GM21360 (cell line): ENCODE measurements around the gene RGS10.
A peak's percentile ranks its signal among the peaks of the same experiment; 100 is the strongest.
"Not testable (repeated sequence)": the region's sequence is repeated elsewhere in the genome, so short reads cannot be mapped to it uniquely, and the experiment has no call there.

ENCODE experiments used
- ATAC-seq: cut with Tn5 transposase; IDR thresholded peaks from one replicate; pipeline ENCODE4 v1.9.1; 2021; ENCODE audit warnings: mild to moderate bottlenecking, moderate library complexity; ENCODE audit not compliant: unreplicated experiment

Gene RGS10

GRCh38 chr10:119542357-119542987 lies at the start of gene RGS10:
Gene RGS10 (minus strand): TSS chr10:119542719. CDS start chr10:119542638, 81 bp downstream.
- ATAC-seq = peak; percentile 57

GRCh38 chr10:119588071-119588470 lies 45.6 kb upstream of the RGS10 start:
- no peak for ATAC-seq

- no peak for ATAC-seq
Measured at GRCh38 chr10:119578355-119578754, 35.8 kb upstream of the RGS10 start.

GRCh38 chr10:119575991-119576390 lies 33.5 kb upstream of the RGS10 start:
- no peak for ATAC-seq

- ATAC-seq = no peak
Measured at GRCh38 chr10:119575506-119575905, 33.0 kb upstream of the RGS10 start.

GRCh38 chr10:119567978-119568377 lies 25.5 kb upstream of the RGS10 start:
- no peak for ATAC-seq

GRCh38 chr10:119562097-119562496 lies 19.6 kb upstream of the RGS10 start:
- no peak for ATAC-seq

GRCh38 chr10:119559511-119559910 lies 17.0 kb upstream of the RGS10 start:
- not testable (repeated sequence) for ATAC-seq

- ATAC-seq = not testable (repeated sequence)
Measured at GRCh38 chr10:119556081-119556480, 13.6 kb upstream of the RGS10 start.

GRCh38 chr10:119555178-119555784 lies 12.8 kb upstream of the RGS10 start:
- ATAC-seq = no peak

- no peak for ATAC-seq
Measured at GRCh38 chr10:119550827-119551226, 8.3 kb upstream of the RGS10 start.

- ATAC-seq = no peak
Measured at GRCh38 chr10:119549247-119549999, 6.9 kb upstream of the RGS10 start.

- no peak for ATAC-seq
Measured at GRCh38 chr10:119546009-119546408, 3.5 kb upstream of the RGS10 start.

GRCh38 chr10:119545310-119545709 lies 2.8 kb upstream of the RGS10 start:
- ATAC-seq = no peak

- ATAC-seq = no peak
Measured at GRCh38 chr10:119543814-119544642, 1.5 kb upstream of the RGS10 start.

- ATAC-seq = peak; percentile 33
Measured at GRCh38 chr10:119542988-119543813, 682 bp upstream of the RGS10 start.

- ATAC-seq = no peak
Measured at GRCh38 chr10:119541459-119542356, 811 bp downstream of the RGS10 start.

GRCh38 chr10:119541046-119541445 lies 1.5 kb downstream of the RGS10 start:
- no peak for ATAC-seq

GRCh38 chr10:119540038-119540437 lies 2.5 kb downstream of the RGS10 start:
- ATAC-seq = no peak
